Activated CD4-positive, alpha-beta memory T cell treated with anti-CD3 and anti-CD28 coated beads for 36 hours (primary cell): Measurements from ENCODE around the gene PARD3B. TPM values are rescaled to one million over a fixed set of nuclear protein-coding genes. Genes with fewer than 3 reads are reported as not detected.
A peak's percentile ranks its signal among the peaks of the same experiment; 100 is the strongest.

ENCODE experiments used
- CTCF ChIA-PET: fragments of 350-600 bp; sonication (Branson Sonifier 250); formaldehyde crosslinking; loops from one replicate; lab custom pipeline; 2021; ENCODE audit warnings: antibody characterized with exemption, inconsistent platforms; lab: Charles Lee
- POLR2A ChIA-PET: fragments of 350-600 bp; sonication (Branson Sonifier 250); formaldehyde crosslinking; loops from one replicate; lab custom pipeline; 2021; ENCODE audit warnings: antibody characterized with exemption; lab: Charles Lee
- DNase-seq: peaks from one replicate; pipeline ENCODE4 v3.0.0-alpha.2; 2020
- H3K27ac Mint-ChIP-seq: one replicate; pipeline ENCODE4 v1.8.0; 2021; ENCODE audit warnings: mixed read lengths
- H3K27me3 Mint-ChIP-seq: one replicate; pipeline ENCODE4 v1.8.0; 2021; ENCODE audit warnings: mixed read lengths
- H3K36me3 Mint-ChIP-seq: one replicate; pipeline ENCODE4 v1.8.0; 2021; ENCODE audit warnings: mixed read lengths
- H3K4me1 Mint-ChIP-seq: one replicate; pipeline ENCODE4 v1.8.0; 2021; ENCODE audit warnings: low read depth, mixed read lengths
- H3K4me3 Mint-ChIP-seq: one replicate; pipeline ENCODE4 v1.8.0; 2021; ENCODE audit warnings: mild to moderate bottlenecking, mixed read lengths
- H3K9me3 Mint-ChIP-seq: one replicate; pipeline ENCODE4 v1.8.0; 2021; ENCODE audit warnings: mixed read lengths
- intact Hi-C: fragments of 100-400 bp; cut with micrococcal nuclease; formaldehyde crosslinking; loops from one replicate; pipeline ENCODE4 v1.15.1; 2023
- total RNA-seq, 2 experiments: library from RNA; stranded (reverse); gene quantifications; one replicate each; pipeline ENCODE4 v1.2.3, GENCODE V29; 2021

PARD3B gene
- total RNA-seq, 2 experiments from 2014 or later = 0.07 to 0.70 TPM

GRCh38 chr2:204972606-204973336 is 427.5 kb downstream of the PARD3B start:
- intact Hi-C loops = no loop called here
- H3K4me3 Mint-ChIP-seq = no peak overlapping the region
- H3K36me3 Mint-ChIP-seq = peaks cover 5% of the 10 kb centered on the region
- no peak for DNase-seq
- ChIA-PET CTCF (no interaction called here), POLR2A (no interaction called here)
- H3K9me3 Mint-ChIP-seq = no peaks in the 10 kb centered on the region
- H3K4me1 Mint-ChIP-seq = peaks cover 44% of the 10 kb centered on the region
- no peak overlapping the region for H3K27ac Mint-ChIP-seq
- no peaks in the 10 kb centered on the region for H3K27me3 Mint-ChIP-seq

- intact Hi-C loops = no loop called here
- H3K36me3 Mint-ChIP-seq = peaks cover 5% of the 10 kb centered on the region
- no peak overlapping the region for H3K4me3 Mint-ChIP-seq
- POLR2A ChIA-PET = no interaction called here
- DNase-seq = no peak
- H3K27ac Mint-ChIP-seq = no peak overlapping the region
- peaks cover 37% of the 10 kb centered on the region for H3K4me1 Mint-ChIP-seq
- CTCF ChIA-PET = no interaction called here
- H3K9me3 Mint-ChIP-seq = no peaks in the 10 kb centered on the region
- no peaks in the 10 kb centered on the region for H3K27me3 Mint-ChIP-seq
Observed at GRCh38 chr2:204973616-204974015, 428.3 kb downstream of the PARD3B start.

- peaks cover 6% of the 10 kb centered on the region for H3K36me3 Mint-ChIP-seq
- H3K4me3 Mint-ChIP-seq = no peak overlapping the region
- ChIA-PET POLR2A (no interaction called here), CTCF (no interaction called here)
- H3K27ac Mint-ChIP-seq = no peak overlapping the region
- H3K27me3 Mint-ChIP-seq = no peaks in the 10 kb centered on the region
- peaks cover 3% of the 10 kb centered on the region for H3K9me3 Mint-ChIP-seq
- peaks cover 30% of the 10 kb centered on the region for H3K4me1 Mint-ChIP-seq
- no peak for DNase-seq
- intact Hi-C loops = no loop called here
Observed at GRCh38 chr2:204974487-204974886, 429.2 kb downstream of the PARD3B start.

- Mint-ChIP-seq H3K36me3 (peaks cover 3% of the 10 kb centered on the region), H3K4me1 (peaks cover 16% of the 10 kb centered on the region), H3K9me3 (peaks cover 3% of the 10 kb centered on the region), H3K4me3 (no peak overlapping the region), H3K27ac (no peak overlapping the region), H3K27me3 (no peaks in the 10 kb centered on the region)
- ChIA-PET POLR2A (no interaction called here), CTCF (no interaction called here)
- intact Hi-C loops = no loop called here
- DNase-seq = no peak
Observed at GRCh38 chr2:204977914-204978313, 432.6 kb downstream of the PARD3B start.

- ChIA-PET CTCF (no interaction called here), POLR2A (no interaction called here)
- Mint-ChIP-seq H3K36me3 (peaks cover 1% of the 10 kb centered on the region), H3K27ac (no peak overlapping the region), H3K9me3 (peaks cover 3% of the 10 kb centered on the region), H3K4me3 (no peak overlapping the region), H3K27me3 (no peaks in the 10 kb centered on the region), H3K4me1 (peaks cover 12% of the 10 kb centered on the region)
- no peak for DNase-seq
- intact Hi-C loops = no loop called here
Observed at GRCh38 chr2:204982303-204982702, 437.0 kb downstream of the PARD3B start.

- intact Hi-C loops = no loop called here
- no peak for DNase-seq
- Mint-ChIP-seq H3K27me3 (no peaks in the 10 kb centered on the region), H3K36me3 (no peaks in the 10 kb centered on the region), H3K9me3 (no peaks in the 10 kb centered on the region), H3K4me3 (no peak overlapping the region), H3K4me1 (peaks cover 12% of the 10 kb centered on the region), H3K27ac (no peak overlapping the region)
- ChIA-PET CTCF (no interaction called here), POLR2A (no interaction called here)
Observed at GRCh38 chr2:204984518-204984917, 439.2 kb downstream of the PARD3B start.

- intact Hi-C loops = no loop called here
- Mint-ChIP-seq H3K27ac (no peak overlapping the region), H3K9me3 (no peaks in the 10 kb centered on the region), H3K27me3 (no peaks in the 10 kb centered on the region), H3K4me1 (peaks cover 11% of the 10 kb centered on the region), H3K4me3 (no peak overlapping the region), H3K36me3 (no peaks in the 10 kb centered on the region)
- no peak for DNase-seq
- POLR2A ChIA-PET = no interaction called here
- CTCF ChIA-PET = no interaction called here
Observed at GRCh38 chr2:204986641-204987040, 441.4 kb downstream of the PARD3B start.

- intact Hi-C loops = no loop called here
- no peaks in the 10 kb centered on the region for H3K27me3 Mint-ChIP-seq
- no peak overlapping the region for H3K4me3 Mint-ChIP-seq
- CTCF ChIA-PET = no interaction called here
- POLR2A ChIA-PET = no interaction called here
- H3K4me1 Mint-ChIP-seq = no peaks in the 10 kb centered on the region
- no peak for DNase-seq
- no peak overlapping the region for H3K27ac Mint-ChIP-seq
- no peaks in the 10 kb centered on the region for H3K36me3 Mint-ChIP-seq
- H3K9me3 Mint-ChIP-seq = no peaks in the 10 kb centered on the region
Observed at GRCh38 chr2:204988836-204989235, 443.6 kb downstream of the PARD3B start.

GRCh38 chr2:204989877-204990276 is 444.6 kb downstream of the PARD3B start:
- Mint-ChIP-seq H3K4me3 (no peak overlapping the region), H3K9me3 (no peaks in the 10 kb centered on the region), H3K27ac (no peak overlapping the region), H3K4me1 (no peaks in the 10 kb centered on the region), H3K36me3 (no peaks in the 10 kb centered on the region), H3K27me3 (no peaks in the 10 kb centered on the region)
- CTCF ChIA-PET = no interaction called here
- POLR2A ChIA-PET = no interaction called here
- intact Hi-C loops = no loop called here
- DNase-seq = no peak

GRCh38 chr2:205001300-205001966 is 456.2 kb downstream of the PARD3B start:
- H3K36me3 Mint-ChIP-seq = no peaks in the 10 kb centered on the region
- H3K4me1 Mint-ChIP-seq = peaks cover 18% of the 10 kb centered on the region
- H3K4me3 Mint-ChIP-seq = no peak overlapping the region
- POLR2A ChIA-PET = no interaction called here
- CTCF ChIA-PET = no interaction called here
- no peaks in the 10 kb centered on the region for H3K27me3 Mint-ChIP-seq
- no peak for DNase-seq
- H3K9me3 Mint-ChIP-seq = peaks cover 6% of the 10 kb centered on the region
- intact Hi-C loops = no loop called here
- no peak overlapping the region for H3K27ac Mint-ChIP-seq

- DNase-seq = peak; percentile 14
- Mint-ChIP-seq H3K9me3 (peaks cover 4% of the 10 kb centered on the region), H3K36me3 (no peaks in the 10 kb centered on the region), H3K4me1 (peaks cover 18% of the 10 kb centered on the region), H3K4me3 (no peak overlapping the region), H3K27me3 (no peaks in the 10 kb centered on the region), H3K27ac (no peak overlapping the region)
- intact Hi-C loops = no loop called here
- CTCF ChIA-PET = no interaction called here
- POLR2A ChIA-PET = no interaction called here
Observed at GRCh38 chr2:205002390-205002789, 457.1 kb downstream of the PARD3B start.

- Mint-ChIP-seq H3K36me3 (no peaks in the 10 kb centered on the region), H3K27me3 (no peaks in the 10 kb centered on the region), H3K4me3 (no peak overlapping the region), H3K4me1 (peaks cover 18% of the 10 kb centered on the region), H3K9me3 (peaks cover 6% of the 10 kb centered on the region), H3K27ac (no peak overlapping the region)
- intact Hi-C loops = no loop called here
- DNase-seq = no peak
- ChIA-PET POLR2A (no interaction called here), CTCF (no interaction called here)
Observed at GRCh38 chr2:205003288-205003687, 458.0 kb downstream of the PARD3B start.

- peaks cover 6% of the 10 kb centered on the region for H3K9me3 Mint-ChIP-seq
- ChIA-PET CTCF (no interaction called here), POLR2A (no interaction called here)
- no peaks in the 10 kb centered on the region for H3K4me1 Mint-ChIP-seq
- no peaks in the 10 kb centered on the region for H3K36me3 Mint-ChIP-seq
- H3K4me3 Mint-ChIP-seq = no peak overlapping the region
- no peak for DNase-seq
- no peak overlapping the region for H3K27ac Mint-ChIP-seq
- H3K27me3 Mint-ChIP-seq = no peaks in the 10 kb centered on the region
- intact Hi-C loops = no loop called here
Observed at GRCh38 chr2:205010196-205010595, 464.9 kb downstream of the PARD3B start.
